GM18858 (cell line): Measurements from ENCODE around the gene MTERF4.

Experiments
- ATAC-seq: cut with Tn5 transposase; IDR thresholded peaks from one replicate; pipeline ENCODE4 v1.9.1; 2021; ENCODE audit not compliant: unreplicated experiment

MTERF4 gene

DNA sequence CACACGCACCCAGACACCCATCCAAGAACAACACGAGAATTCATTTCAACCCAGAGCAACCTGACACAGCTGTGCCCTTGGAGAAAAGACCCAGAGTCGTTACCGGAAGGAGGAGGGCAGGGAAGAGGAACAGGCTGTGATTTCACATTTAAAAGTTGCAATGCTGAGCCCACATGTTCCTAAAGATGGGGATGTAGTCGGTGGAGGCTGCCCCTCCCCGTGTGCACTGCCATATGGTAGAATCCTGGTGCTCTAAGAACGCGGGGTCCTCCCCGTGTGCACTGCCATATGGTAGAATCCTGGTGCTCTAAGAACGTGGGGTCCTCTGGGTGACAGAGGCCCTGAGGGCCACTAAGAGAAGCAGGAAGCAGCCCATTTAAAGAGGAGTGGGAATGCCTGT lies 10.9 kb downstream of the MTERF4 start:
- ATAC-seq, result no peak

DNA sequence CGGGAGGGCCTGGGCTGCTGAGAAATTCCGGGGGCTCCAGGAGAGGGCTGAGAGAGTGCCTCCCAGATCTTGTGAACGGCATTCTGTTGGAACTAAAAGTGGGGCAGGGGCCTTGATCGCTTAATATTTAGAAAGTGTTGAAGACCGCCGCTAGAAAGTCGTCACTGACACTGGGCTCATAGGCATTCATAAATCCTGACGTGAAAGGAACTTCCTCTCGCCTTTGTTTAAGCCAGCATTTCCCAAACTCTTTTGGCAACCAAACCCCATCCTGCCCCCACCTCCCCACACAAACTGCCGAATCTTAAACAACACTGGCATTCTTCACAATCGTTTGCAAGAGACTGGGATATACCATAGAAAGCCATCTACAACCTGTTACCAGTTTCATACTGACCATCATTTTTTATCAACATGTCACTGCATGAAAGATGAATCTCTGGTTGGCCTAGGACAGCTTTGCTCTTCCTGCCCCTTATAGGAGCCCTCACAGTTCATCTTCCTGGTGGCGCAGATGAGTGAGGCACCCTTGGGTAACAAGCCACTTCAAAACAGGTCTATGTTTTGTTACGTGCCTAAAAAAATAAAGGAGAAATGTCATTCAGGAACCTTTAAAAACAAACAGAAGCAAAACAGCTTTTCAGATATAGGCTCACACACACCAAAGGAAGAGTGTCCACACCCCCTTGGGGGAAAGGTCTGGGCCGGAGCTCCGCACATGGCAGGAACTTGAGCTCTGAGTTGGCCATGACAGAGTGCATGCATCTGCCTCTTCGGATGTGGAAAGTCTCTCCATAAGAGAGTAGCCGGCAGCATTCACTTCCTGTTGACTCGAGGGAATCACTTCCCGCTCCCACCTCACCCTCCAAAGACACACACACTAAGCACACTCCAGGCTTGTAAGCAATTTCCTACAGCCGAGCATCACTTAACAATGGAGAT lies 13.0 kb downstream of the MTERF4 start:
- no peak for ATAC-seq

DNA sequence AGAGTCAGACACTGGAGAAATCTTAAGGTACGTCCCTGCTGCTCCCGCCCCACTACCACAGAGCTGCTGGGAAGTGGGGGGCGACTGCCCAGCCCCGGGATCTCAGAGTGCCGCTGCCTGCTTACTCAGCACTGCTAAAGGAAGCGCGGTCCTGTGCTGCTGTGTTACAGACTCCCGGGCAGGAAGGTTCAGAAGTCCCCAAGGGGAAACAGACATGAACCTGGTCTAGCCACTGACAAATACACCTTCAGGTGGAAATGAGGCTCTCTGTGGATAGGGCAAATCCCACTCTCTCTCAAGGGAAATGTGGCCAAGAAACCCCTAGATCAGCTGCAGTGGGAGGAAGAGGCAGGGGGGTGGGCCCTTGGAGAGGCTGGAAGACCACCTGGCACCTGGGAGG lies 13.7 kb downstream of the MTERF4 start:
- ATAC-seq, result no peak

DNA sequence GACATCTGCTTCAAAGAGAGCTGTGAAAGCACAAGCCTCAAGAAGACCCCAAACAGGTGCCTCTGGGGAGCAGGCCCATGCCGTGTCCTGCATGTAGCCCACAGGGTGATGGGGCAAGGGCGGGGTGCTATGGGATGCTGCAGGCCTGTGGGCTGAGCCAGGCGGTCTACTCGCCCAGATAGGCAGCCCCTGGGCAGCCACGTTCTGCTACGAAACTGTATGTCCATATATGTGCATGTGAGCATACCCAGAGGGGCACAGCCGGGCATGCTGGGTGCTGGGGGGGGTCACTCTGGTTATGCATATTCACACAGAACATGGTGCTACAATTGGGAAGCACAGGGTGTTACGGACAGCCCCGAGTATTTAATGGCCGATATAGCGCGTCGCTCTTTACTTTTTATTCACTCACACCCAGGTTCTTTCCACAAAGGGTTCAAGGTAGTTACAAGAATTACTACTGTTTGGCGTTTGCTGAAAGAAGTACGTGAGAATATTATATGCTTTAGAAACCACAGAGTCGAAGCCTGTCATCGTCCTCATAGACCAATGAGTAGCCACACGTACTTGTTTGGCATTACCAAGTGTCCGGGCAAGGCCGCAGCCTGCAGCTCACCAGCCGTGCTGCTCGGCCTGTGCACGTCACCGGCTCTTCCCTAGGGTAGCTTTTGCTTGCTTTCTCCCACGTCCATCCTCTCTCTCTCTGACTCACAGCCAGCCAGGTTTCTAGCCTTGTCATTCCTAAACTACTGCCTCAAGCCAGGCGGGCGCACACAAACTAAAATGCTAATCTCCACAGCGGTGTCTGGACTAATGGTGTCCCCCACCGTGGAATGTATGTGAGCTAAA lies 14.4 kb downstream of the MTERF4 start:
- ATAC-seq, result no peak

DNA sequence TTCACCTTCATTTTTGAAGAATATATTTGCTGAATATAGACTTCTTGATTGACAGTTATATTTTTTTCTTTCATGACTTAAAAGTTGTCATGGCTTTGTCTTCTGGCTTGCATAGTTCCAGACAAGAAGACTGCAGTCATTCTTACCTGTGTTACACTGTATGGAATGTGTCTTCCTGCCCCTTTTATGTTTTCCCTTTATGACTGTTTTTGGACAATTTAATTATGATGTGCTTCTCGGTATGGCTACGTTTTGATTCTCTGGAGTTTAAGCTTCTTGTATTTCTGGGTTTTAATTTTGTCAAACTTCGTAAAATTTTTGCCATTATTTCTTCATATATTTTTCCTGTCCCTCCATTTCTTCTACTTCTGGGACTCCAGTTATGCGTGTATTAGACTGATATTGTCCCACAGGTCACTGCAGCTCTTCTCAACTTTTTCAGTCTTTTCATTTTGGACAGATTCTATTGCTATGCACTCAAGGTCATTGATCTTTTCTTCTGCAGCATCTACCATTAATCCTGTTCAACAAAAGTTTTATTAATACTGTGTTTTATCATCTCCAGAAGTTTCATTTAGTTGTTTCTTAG lies 17.1 kb downstream of the MTERF4 start:
- no peak for ATAC-seq

DNA sequence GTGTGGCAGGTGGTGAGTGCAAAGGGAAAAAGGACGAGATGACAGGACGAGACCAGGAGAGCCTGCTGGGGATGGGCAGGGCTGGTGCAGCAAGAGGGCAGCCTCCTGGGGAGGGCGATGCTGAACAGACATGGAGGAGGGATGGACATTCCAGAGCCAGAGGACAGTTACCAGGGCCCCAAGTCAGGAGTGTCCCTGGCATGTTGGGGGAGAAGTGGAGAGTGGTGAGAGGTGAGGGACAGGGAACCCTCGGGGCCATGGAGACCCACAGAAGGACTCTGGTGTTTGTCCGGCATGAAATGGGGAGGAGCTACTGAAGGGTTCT lies 19.0 kb downstream of the MTERF4 start:
- no peak for ATAC-seq

DNA sequence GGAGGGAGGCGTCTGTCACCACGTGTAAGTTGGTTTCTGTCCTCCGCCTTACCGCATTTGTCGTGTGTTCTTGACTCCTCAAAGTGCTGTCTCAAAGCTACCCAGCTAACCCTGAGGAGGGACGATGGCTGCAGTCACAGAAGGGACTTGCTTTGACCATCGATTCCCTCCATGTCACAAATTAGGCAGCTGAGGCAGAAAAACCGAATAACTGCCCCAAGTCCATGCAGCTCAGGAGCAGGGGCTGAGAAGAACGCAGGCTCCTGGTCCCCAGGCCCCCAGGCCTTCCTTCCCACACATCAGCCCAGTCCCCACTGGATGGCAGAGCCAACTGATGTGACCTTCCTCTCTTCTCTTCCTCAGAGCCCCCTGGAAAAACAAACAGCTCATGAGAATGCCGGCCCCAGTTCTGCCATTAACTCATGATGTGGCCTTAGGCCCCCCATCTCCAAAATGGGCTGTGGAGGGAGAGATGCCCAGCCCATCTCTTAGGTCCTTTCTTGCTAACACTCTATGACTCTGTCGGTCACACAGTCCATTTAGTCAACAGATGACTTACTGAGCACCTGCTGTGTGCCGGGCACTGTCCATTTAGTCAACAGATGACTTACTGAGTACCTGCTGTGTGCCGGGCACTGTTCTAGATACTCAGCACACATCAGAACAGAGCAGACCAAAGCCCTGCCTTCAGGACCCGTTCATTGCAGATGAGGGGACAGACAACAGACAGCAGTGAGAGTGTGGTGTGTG lies 19.6 kb downstream of the MTERF4 start:
- ATAC-seq, result no peak

DNA sequence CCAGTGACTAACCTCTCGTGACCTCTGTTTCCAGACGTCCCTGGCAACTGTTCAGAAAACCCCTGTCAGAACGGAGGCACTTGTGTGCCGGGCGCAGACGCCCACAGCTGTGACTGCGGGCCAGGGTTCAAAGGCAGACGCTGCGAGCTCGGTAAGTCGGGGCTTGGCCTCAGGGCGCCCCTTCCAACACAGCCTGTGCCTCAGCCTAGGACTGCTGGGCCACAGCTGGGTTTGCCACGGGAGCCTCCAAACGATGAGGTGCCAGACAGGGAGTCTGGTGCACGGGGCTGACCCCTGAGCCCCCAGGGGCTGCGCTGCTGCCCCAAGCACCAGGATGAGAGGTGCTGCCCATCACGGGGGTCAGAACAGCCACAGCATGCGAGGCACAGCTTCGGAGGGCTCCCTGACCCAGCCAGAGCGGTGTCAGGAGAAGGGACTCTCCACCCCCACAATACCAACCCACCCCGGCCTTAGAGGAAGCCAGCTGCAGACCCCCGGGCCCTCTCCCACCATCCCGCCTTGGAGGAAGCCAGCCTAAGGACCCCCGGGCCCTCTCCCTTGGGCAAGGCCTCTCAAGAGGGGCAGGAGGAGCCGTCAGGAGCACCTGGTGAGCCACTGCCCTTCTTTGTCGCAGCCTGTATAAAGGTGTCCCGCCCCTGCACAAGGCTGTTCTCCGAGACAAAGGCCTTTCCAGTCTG lies 20.3 kb downstream of the MTERF4 start:
- no peak for ATAC-seq

DNA sequence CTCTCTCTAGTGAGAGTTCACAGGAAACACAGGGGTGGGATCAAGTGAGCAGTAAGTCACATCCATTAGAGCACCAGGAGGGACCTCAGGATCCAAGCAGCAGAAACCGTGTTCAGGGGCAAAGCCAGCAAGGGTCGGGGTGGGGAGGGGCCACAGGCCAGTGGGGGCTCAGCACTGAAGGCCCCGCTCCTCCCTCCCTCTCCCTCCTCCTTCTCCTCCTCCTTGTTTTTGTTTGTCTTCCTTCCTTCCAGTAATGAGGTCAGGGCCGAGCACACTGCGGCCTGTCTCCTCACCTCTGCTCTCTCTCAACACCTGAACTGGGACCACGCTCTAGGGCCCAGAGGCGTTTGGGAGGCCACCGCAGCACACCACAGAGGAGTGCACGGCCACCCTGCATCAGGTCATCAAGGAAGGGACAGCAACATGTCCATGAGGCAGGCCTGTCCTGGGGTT lies 20.9 kb downstream of the MTERF4 start:
- no peak for ATAC-seq

DNA sequence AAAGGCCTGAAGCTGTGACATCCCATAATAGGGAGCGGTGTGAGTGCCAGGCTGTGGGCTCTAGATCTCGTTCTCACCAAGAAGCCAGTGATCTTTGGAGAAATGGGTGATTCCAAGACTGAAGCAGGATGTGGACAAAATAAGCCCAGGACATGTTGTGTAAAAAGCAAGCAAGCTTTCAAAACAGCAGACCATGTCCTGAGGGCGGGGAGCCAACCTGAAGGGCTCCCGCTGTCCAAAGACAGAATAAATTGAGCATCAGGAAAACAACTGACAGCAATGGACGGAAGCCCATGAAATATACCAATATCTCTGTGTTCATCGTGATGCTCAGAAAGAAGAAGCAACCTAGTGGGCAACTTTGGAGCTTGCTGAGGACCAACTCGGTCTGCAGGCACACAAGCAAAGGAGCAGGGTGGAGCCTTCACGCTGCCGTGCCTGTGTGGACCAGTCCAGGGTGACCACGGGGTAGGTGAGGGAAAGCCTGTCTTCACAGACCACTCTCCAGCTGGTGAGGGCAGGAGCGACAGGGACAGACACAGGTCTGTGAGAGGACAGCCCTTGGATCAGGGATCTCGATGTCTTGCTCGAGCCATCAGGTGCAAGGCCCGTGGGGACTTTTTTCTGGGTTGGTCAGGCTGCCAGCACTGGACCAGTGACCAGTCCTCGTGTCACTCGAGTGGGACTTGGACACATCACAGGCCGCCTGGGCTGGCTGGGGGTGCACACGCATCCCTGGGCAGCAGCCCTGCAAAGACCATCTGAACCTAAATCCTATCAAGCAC lies 21.5 kb downstream of the MTERF4 start:
- no peak for ATAC-seq

DNA sequence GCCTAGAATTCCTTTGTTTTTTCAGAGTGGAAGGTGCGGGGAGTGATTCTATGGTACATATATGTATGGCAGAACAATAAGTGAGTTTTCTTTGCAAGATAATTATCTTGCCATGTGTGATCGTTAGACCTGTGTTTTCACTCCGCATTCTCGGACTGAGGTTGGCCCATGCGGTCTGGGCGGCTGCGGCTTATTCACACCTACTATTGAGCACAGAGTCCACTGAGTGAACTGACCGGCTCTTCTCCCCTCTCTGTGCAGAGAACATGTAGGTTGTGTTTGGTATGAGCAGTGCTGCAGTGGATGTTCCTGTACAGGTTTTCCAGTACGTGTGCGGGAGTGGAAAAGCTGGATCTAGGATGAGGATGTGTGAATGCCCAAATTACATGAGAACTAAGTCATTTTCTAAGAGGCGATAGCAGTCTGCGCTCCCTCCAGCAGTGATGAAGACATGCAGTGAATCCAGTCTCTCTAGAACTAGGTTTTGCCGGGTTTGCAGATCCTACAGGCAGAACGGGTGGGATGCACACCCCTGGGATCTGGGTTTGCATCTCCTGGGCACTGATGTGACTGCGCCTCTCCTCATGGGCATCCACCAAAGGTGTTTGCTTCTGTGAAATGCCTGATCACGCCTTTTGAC lies 27.1 kb downstream of the MTERF4 start:
- ATAC-seq, result no peak

DNA sequence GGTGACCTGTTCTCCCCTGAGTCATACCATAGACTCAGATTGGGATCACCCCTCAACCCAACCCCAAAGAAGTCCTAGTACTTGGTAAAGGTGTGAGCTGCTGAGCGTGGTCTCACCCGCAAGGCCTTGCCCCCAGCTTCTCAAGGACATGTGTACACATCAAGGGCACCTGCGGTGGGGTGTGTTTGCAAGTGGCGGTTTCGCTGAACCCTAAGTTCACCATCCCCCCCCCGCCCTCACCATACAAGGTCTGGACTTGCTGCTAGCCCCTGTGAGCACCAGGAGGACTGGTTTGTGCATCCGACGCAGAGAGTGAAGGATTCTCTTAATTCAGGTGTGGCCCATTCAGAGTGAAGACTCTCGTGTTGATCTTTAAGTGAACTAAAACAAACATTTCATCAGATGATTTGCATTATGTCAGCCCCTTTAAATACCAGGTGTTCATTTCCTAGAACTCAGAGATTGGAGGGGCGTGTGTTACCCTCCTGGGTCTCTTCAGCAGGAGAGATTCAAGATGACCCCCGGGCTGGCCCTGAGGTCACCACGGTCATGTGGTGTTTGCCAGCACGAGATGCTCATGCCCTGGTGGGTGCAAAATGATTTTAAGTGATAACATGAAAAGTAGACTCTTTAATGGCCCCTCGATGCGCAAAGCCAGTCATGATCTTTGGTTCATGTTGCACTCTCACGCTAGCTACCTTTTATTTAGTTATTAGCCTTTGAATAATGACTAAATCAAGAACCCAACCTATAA lies 27.8 kb downstream of the MTERF4 start:
- no peak for ATAC-seq

DNA sequence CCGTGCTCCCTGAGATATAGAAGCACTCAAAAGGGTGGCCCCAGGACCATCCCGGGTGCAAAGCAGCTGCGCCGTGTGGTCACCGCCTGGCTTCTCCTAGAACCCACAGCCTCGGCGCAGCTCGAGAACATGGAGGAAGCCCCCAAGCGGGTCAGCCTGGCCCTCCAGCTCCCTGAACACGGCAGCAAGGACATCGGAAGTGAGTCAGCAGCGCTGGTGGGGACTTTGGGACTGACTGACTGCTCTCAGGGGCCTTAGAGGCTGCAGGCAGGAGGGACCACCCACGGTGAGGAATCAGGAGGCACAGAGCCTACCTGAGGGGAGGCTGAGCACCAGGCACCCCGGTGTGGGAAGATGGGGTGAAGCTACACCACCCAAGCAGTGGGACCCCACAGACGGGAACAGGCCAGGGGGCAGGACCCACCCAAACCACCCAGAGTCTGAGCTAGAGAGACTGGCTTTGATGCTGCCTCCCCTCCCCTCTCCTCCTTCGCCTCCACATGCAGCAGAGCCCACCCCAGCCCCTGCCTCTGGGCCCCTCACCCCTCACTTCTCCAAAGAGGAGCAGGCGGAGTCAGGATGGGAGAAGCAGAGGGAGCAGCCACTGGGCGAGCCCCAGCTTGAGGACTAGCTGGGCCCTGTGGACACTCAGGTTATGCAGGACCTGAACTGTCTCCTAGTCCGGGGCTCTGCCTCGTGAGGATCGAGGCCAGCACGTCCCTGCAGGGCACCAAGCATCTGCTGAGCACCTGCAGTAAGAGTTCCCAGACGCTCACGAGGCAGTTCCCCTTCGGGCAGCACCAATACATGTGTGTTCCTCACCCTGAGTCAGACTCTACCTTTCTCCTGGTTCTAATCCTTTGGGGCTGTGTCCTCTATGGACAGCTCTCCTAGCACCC lies 28.7 kb downstream of the MTERF4 start:
- ATAC-seq, result no peak

DNA sequence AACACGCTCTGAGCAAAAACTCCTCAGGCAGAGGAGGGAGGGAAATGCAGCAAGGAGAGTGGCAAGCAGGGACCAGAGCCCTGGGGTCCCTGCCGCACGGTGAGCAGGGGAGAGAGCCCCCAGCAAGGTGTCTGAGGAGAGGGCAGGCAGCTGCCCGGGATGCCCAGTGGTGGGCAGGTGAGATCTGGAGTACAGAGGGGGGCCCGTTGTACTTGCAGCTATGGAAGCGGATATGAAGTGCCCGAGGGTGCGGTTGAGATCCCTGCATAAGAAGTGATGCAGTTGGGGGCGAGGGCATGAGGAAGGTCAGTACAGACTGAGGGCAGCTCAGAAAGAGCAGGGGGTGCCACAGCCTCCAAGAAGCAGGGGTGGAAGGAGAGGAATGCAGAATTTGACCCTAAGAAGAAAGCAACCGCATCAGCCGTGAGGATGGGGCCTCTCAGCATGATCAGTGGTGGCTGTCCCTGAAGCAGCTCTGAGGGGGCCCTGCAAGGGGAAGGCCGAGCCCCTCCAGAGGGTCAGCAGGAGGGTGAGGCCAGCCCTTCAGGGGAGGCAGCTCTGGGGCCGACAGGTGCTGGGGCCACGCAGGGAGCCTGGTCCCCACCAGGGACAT lies 29.4 kb downstream of the MTERF4 start:
- no peak for ATAC-seq

DNA sequence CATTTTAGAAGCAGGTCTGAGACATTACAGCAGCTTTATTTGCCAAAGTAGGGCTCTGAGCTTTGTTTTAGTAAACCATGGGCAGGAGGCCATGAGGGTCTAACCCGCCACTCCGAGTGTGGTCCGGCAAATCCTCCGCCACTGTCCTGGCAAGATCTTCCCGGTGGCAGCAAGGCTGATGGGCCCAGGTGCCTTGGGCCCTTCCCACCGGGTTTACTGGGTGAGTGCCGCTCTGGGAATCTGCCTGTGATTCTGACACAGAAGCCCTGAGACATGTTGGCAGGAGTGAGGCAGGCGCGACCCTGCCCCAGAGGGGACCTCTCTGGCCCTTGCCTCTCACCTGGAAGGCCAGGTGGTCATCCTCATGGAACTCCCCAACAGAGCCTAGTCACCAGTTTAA lies 29.9 kb downstream of the MTERF4 start:
- ATAC-seq, result no peak

DNA sequence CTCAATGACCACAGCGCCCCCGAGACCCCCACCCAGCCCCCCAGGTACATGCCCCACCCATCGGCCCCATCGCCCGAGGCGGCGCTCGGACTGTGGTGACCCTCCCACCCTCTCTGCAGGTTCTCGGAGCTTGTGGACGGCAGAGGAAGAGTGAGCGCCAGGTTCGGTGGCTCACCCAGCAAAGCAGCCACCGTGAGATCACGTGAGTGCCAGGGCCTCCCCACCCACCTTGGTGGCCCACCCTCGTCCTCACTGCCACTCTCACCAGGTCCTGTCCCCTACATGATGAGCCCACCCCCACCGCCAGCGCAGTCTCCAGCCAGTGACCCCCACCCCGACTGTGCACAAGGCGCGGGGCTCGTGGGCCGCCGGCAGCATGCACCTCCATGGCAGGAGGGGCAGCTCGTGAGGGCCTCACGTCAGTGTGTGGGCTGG lies 30.4 kb downstream of the MTERF4 start:
- no peak for ATAC-seq
